ENCODE measurements around the gene VTI1A.

- TF ChIP-seq CTCF (IDR thresholded peaks at IDR 0.05) (no peak), POLR2A (IDR thresholded peaks at IDR 0.05) (no peak)
Measured at GRCh38 chr10:112812586-112812985, 365.6 kb downstream of the VTI1A start.

All from upper lobe of left lung (tissue), 4 donors.